ENCODE data around the gene AGBL5.

Gene AGBL5

DNA sequence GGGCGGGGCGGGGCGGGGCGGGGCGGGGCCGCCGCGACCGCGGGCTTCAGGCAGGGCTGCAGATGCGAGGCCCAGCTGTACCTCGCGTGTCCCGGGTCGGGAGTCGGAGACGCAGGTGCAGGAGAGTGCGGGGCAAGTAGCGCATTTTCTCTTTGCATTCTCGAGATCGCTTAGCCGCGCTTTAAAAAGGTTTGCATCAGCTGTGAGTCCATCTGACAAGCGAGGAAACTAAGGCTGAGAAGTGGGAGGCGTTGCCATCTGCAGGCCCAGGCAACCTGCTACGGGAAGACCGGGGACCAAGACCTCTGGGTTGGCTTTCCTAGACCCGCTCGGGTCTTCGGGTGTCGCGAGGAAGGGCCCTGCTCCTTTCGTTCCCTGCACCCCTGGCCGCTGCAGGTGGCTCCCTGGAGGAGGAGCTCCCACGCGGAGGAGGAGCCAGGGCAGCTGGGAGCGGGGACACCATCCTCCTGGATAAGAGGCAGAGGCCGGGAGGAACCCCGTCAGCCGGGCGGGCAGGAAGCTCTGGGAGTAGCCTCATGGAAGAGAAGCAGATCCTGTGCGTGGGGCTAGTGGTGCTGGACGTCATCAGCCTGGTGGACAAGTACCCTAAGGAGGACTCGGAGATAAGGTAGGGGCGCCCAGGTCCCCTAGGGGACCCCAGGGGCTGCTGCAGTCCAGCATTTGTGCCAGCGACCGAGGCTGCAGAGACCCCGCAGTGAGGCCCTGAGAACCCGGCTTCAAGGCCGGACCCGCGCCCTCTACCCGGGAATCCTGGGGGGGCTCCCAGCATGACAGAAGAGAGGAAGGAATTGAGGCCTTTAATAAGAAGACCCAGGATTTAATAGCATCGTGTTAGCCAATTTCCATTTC is 35.5 kb downstream of the AGBL5 start, which contains the start of gene KHK:
TSS of gene KHK (plus strand) at position 49 of the 870 bp plus-strand sequence. CDS start at position 537, 488 bp downstream.
- DNase-seq (ENCODE audit: insufficient read length, low spot score) = peak; percentile 77
- FAIRE-seq = peak; percentile 48

- DNase-seq (ENCODE audit: insufficient read length, low spot score) = no peak
- no peak for FAIRE-seq
Observed at GRCh38 chr2:27087823-27088410, 36.4 kb downstream of the AGBL5 start.

DNA sequence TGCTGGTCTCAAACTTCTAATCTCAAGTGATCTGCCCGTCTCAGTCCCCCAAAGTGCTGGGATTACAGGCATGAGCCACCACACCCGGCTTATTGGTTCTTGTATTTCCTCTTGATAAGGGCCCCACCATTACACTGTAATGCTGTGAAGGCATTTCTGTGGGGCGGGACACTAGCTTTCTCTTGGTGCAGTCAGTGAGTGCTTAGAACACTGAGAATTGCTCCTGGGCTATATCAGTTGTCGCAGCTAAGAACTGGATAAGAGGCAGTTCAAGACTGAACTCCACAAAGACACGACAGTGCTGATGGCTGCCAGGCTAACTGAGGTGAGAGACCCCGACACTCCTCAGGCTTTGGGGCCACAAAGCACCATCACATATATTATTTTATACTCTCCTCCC is 37.2 kb downstream of the AGBL5 start:
- FAIRE-seq = no peak

GRCh38 chr2:27089111-27089954 is 37.9 kb downstream of the AGBL5 start:
- FAIRE-seq (no peak), DNase-seq (ENCODE audit: insufficient read length, low spot score) (no peak)

More for the DNA sequence above, 37.2 kb downstream of the AGBL5 start:
- no peak for DNase-seq (ENCODE audit: insufficient read length, low spot score)

DNA sequence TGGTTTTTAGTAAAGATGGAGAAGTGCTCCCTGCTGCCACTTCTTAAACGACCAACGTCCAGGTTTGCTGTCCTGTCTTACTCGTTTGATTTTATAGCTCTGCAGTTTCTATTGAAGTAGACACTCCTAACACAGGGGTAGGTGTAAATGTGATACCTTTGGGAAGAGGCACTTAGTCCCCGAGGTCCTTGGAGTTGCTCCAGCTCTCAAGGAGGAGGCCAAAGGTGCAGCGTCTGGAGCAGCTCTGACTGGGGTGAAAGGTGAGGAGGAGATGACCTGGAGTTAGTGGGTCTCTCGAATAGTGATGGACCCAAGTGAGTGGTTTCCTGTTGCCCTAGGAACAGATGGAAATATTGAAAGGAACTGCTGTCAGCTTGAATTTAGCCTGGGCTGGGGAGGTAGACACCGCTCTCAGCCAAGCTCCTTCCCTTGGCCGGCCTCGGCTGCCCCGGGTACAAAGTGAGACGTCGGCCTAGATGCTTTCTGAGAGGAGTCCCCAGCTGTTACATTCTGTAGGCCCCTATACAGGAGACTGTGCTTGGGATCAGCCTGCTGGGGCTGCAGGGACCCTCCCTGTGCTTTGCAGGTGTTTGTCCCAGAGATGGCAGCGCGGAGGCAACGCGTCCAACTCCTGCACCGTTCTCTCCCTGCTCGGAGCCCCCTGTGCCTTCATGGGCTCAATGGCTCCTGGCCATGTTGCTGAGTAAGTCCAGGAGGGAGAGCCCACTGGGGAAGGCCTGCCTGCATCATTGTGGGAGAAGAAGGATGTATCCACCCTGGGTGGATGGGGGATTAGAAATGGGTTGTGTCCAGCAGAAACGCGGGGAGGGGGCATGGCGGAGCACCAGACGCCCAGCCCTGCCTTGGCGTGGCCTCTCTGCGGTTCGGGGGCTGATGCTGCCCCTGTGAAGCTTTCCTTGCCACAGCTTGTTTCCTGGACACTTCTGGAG is 40.6 kb downstream of the AGBL5 start:
- no peak for FAIRE-seq
- DNase-seq (ENCODE audit: insufficient read length, low spot score) = no peak

DNA sequence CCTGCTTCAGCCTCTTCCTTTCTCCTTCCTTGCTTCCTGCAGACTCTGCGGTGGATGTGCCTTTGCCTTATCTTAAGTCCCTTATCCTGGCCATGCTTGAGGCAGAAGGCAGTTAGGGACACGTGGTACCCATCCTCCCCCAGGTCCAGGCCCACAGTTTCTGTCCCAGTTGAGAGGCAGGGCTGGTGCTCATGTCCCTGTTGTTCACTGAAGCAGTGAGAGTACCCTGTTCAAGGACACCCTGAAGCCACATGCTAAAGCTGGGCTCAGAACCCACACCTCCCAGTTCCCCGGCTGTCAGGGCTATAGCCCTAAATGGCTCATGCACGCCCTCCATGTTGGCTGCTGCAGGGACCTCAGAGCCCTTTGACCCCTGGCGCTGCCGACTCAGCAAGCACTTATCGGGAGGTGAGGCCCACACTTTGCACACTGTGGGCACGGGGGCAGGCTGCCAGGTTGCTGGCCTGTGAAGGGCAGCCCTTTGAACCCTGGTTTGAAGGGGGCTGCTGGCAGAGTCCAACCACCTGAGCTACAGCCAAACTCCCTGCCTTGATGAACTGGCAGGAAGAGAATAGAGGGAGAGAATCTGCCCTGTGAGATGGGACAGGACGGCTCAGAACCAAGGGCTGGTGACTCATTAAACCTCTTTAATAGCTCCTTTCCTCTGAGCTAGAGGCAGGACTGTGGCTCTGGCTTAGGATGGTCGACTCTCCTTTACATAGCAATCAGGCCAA is 41.4 kb downstream of the AGBL5 start:
- no peak for FAIRE-seq

GRCh38 chr2:27093430-27094352 is 42.2 kb downstream of the AGBL5 start:
- no peak for FAIRE-seq
- no peak for DNase-seq (ENCODE audit: insufficient read length, low spot score)

More for the DNA sequence above, 41.4 kb downstream of the AGBL5 start:
- no peak for DNase-seq (ENCODE audit: insufficient read length, low spot score)

- DNase-seq (ENCODE audit: insufficient read length, low spot score) (no peak), FAIRE-seq (no peak)
Observed at GRCh38 chr2:27094353-27094984, 43.0 kb downstream of the AGBL5 start.

GRCh38 chr2:27095427-27095744 is 43.9 kb downstream of the AGBL5 start:
- DNase-seq (ENCODE audit: insufficient read length, low spot score) = no peak
- no peak for FAIRE-seq

- DNase-seq (ENCODE audit: insufficient read length, low spot score) (peak; percentile 64), FAIRE-seq (no peak)
Observed at GRCh38 chr2:27095745-27096651, 44.5 kb downstream of the AGBL5 start.

DNA sequence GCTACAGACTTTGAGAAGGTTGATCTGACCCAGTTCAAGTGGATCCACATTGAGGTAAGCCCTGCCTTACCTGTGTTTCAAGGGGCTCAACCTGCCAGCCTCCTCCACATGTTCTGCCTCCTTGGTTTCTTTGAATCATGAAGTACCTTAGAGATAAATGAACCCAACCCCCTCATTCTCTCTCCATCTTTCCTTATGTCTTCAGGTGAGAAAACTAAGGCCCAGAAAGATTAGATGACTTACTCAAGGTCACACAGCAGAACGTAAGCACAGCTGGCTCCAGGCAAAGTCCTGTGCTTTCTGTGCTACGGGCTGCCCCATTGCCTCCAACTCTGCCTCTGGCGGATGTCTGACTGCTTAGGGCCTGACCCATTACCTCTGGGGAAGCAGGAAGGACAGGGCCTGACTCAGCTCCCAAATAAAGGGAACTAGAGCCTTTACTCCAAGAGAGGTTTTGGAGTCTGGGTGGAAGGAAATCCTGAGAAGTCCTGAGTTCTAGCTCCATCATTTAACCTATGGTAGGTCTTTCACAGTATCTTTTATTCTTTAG is 45.4 kb downstream of the AGBL5 start:
- DNase-seq (ENCODE audit: insufficient read length, low spot score) (no peak), FAIRE-seq (no peak)

- no peak for FAIRE-seq
- no peak for DNase-seq (ENCODE audit: insufficient read length, low spot score)
Observed at GRCh38 chr2:27097341-27097740, 45.9 kb downstream of the AGBL5 start.

DNA sequence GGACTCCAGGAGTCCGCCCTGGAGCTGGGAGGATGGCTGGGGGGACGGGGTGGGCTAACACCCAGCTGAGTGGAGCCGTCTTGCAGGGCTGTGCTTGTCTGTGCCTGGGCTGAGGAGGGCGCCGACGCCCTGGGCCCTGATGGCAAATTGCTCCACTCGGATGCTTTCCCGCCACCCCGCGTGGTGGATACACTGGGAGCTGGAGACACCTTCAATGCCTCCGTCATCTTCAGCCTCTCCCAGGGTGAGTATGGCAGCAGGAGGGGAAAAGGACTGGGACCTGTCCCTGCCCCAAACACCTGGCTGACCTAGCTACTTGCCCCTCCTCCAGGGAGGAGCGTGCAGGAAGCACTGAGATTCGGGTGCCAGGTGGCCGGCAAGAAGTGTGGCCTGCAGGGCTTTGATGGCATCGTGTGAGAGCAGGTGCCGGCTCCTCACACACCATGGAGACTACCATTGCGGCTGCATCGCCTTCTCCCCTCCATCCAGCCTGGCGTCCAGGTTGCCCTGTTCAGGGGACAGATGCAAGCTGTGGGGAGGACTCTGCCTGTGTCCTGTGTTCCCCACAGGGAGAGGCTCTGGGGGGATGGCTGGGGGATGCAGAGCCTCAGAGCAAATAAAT is 48.0 kb downstream of the AGBL5 start:
- FAIRE-seq (no peak), DNase-seq (ENCODE audit: insufficient read length, low spot score) (no peak)

DNA sequence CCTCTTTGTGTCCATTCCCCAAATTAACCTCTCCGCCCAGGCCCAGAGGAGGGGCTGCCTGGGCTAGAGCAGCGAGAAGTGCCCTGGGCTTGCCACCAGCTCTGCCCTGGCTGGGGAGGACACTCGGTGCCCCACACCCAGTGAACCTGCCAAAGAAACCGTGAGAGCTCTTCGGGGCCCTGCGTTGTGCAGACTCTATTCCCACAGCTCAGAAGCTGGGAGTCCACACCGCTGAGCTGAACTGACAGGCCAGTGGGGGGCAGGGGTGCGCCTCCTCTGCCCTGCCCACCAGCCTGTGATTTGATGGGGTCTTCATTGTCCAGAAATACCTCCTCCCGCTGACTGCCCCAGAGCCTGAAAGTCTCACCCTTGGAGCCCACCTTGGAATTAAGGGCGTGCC is 48.6 kb downstream of the AGBL5 start:
- FAIRE-seq = no peak
- no peak for DNase-seq (ENCODE audit: insufficient read length, low spot score)

DNA sequence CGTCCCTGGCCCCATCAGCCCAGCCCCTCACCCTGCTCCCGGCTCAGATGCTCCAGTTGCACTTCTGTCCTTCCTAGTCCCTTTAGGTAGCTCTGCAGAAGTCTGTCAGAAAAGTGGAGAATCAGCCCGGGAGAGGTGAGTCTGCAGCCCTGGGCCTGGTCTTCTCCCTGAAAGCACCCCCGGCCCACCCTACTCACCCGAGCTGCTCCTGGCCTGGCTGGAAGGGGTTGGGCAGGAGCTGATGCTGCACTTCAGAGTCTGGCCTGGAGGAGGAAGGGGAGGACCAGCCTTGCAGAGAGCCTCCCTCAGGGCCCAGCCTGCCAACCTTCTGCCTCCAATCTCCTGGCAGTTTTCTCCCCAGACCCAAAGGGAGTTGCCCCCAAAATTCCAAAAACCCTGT is 50.9 kb downstream of the AGBL5 start:
- DNase-seq (ENCODE audit: insufficient read length, low spot score) (no peak), FAIRE-seq (no peak)

DNA sequence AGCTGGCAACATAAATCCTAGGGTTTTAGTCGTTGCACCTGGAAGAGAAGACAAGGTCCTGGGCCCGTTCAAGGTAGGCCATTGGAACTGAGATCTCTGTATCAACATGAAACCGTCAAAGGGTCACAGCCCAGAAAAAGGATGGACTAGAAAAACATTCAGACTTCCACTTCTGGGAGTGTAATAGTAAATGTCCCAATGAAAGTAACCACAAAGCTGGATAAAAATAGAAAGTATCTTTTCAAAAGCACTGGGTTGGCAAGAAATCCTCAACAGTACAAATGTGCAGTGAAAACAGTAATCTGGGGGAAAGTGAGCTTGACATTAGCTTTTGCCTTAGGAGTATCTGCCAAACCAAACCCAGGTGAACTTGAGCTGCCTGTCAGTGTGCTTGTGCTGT is 54.5 kb downstream of the AGBL5 start:
- no peak for DNase-seq (ENCODE audit: insufficient read length, low spot score)
- no peak for FAIRE-seq
